AG04450 (cell line): ENCODE measurements around the gene DGCR6. TPM values are rescaled to one million over a fixed set of nuclear protein-coding genes. Genes with fewer than 3 reads are reported as not detected.

ENCODE experiments used
- CTCF ChIA-PET: fragments of 300-600, 350-600 bp; formaldehyde crosslinking; extraction: SDS; loops from one replicate; lab custom pipeline; 2022; ENCODE audit warnings: antibody characterized with exemption, inconsistent platforms; lab: Charles Lee
- POLR2A ChIA-PET: fragments of 350-600 bp; formaldehyde crosslinking; extraction: SDS; loops from one replicate; lab custom pipeline; 2021; ENCODE audit warnings: antibody characterized with exemption, inconsistent platforms; lab: Yijun Ruan, JAX
- DNase-seq: peaks from one replicate; pipeline ENCODE4 v3.0.0-alpha.2; 2011; ENCODE audit warnings: low read depth, low spot score
- H3K27ac ChIP-seq: one replicate; pipeline ENCODE4 v1.5.1; 2012; ENCODE audit warnings: low read depth, low read length, control low read depth
- H3K27me3 ChIP-seq: one replicate; pipeline ENCODE4 v1.6.0; 2012; ENCODE audit warnings: low read length; ENCODE audit not compliant: control insufficient read depth, insufficient read depth
- H3K4me3 ChIP-seq: 2 replicates; pipeline ENCODE4 v1.5.1; 2011; ENCODE audit warnings: mild to moderate bottlenecking, low read depth, low read length, control low read depth
- H3K9me3 ChIP-seq: 2 replicates; pipeline ENCODE4 v1.5.1; 2012; ENCODE audit warnings: low read length; ENCODE audit not compliant: control insufficient read depth, insufficient read depth
- polyA plus RNA-seq: library from polyadenylated mRNA; depleted of rRNA; stranded (reverse); fragments of >200 nt; gene quantifications from 2 replicates; pipeline ENCODE4 v1.2.3, GENCODE V29; 2011
- TF ChIP-seq, protein P1 (sequence below): IDR thresholded peaks from 2 replicates; pipeline ENCODE4 v1.5.1; 2011; ENCODE audit warnings: low read depth, low read length, control low read depth, inconsistent platforms

Gene DGCR6
- polyA plus RNA-seq, 1 experiment = 0.06 TPM

DNA sequence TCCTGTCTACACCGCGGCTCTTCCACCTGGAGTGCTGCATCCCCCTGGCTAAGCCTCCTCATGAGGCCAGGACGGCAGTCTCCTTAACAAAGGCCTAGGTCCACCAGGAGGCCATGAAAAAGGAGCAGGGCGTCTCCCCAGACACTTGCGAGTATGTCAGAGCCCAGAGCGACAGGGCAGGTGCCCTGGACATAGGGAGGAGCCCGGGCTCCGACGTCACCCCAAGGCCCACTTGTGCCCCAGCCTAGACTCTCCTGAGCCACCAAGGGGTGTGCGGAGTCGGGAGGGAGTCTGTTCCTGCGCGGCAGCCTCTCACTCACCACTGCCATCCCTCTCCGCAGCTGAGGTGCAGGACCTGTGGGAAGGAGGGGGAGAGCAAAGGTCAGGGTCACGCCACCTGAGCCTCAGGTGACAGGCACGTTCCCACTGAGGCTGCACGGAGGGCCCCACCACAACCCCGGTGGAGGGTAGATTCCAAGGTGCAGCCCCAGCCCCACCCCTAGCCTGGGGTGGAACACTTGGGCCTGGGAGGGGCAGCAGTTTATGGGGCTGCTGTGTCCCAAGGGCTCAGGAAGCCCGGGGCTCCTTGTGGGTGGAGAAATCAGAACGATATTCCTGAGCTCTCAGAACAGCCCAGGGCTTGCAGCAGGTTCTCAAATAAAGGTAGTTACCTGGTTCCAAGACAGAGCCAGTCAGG is 19.4 kb downstream of the DGCR6 start:
- ChIA-PET CTCF (no interaction called here), POLR2A (no interaction called here)
- H3K27ac ChIP-seq = no peak overlapping the region
- H3K27me3 ChIP-seq = no peaks in the 10 kb centered on the region
- TF ChIP-seq, protein P1, sequence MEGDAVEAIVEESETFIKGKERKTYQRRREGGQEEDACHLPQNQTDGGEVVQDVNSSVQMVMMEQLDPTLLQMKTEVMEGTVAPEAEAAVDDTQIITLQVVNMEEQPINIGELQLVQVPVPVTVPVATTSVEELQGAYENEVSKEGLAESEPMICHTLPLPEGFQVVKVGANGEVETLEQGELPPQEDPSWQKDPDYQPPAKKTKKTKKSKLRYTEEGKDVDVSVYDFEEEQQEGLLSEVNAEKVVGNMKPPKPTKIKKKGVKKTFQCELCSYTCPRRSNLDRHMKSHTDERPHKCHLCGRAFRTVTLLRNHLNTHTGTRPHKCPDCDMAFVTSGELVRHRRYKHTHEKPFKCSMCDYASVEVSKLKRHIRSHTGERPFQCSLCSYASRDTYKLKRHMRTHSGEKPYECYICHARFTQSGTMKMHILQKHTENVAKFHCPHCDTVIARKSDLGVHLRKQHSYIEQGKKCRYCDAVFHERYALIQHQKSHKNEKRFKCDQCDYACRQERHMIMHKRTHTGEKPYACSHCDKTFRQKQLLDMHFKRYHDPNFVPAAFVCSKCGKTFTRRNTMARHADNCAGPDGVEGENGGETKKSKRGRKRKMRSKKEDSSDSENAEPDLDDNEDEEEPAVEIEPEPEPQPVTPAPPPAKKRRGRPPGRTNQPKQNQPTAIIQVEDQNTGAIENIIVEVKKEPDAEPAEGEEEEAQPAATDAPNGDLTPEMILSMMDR = no peak
- no peaks in the 10 kb centered on the region for H3K9me3 ChIP-seq
- H3K4me3 ChIP-seq = no peak overlapping the region
- no peak for DNase-seq

DNA sequence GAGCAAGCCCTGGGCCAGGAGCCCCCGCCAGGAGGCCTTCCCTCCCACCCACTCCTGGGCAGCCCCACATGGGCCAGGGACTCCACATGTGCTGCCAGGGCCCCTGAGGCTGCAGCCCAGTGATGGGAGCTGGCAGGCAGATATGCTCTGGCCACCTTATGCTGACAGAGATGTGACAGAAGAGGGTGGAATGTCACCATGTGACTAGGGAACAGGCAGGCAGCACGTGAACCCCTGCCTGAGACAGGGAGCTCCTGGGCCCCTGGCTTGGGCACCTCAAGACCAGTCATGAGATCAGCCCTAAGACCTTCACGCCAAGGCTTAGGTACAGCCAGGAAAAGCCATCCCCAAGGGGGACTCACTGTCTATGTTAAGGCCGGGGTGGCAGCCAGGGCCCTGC is 20.9 kb downstream of the DGCR6 start:
- H3K27ac ChIP-seq = no peak overlapping the region
- CTCF ChIA-PET = no interaction called here
- TF ChIP-seq, protein P1 = no peak
- H3K4me3 ChIP-seq = no peak overlapping the region
- no peak for DNase-seq
- POLR2A ChIA-PET = no interaction called here
- H3K27me3 ChIP-seq = no peaks in the 10 kb centered on the region
- H3K9me3 ChIP-seq = no peaks in the 10 kb centered on the region

DNA sequence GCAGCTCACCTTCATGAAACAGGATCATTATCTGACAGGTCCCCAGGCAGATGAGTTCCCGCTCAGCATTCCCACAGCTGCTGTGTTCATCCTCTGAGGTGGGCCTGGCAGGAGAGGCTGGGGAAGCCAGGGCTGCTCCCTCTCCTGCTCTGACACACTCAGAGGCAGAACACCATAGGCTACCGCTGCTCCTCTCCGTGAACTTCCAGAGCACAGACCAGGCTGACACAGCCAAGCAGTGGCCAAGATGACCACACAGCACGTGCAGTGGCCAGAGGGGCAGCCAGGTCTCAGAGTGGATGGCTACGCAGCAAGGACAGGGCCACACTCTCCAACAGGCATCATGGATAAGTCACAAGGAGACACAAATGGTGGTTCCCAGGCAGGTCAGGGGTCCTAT is 21.5 kb downstream of the DGCR6 start:
- ChIA-PET POLR2A (no interaction called here), CTCF (no interaction called here)
- no peak overlapping the region for H3K4me3 ChIP-seq
- no peaks in the 10 kb centered on the region for H3K9me3 ChIP-seq
- H3K27me3 ChIP-seq = no peaks in the 10 kb centered on the region
- TF ChIP-seq, protein P1 = no peak
- no peak for DNase-seq
- no peak overlapping the region for H3K27ac ChIP-seq

DNA sequence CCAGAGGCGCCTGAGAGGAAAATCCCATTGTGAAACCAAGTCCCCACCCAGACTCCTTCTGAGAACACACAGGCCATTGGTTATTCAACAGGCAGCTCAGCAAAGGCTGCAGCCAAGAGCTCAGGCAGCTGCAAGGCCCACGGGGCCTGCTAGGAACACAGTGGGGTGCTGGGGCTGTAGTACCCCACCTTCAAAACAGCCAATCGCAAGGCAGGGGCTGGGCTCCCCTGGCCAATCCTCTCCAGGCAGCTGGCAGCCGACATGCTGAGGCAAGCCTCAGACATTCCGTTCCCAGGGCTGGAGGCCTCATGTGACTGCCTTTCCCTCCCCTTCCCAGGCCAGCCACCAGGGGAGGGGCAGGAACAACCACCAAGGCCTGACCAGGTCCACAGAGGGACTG is 23.3 kb downstream of the DGCR6 start:
- H3K4me3 ChIP-seq = no peak overlapping the region
- ChIA-PET CTCF (no interaction called here), POLR2A (no interaction called here)
- no peak for DNase-seq
- H3K27ac ChIP-seq = no peak overlapping the region
- no peaks in the 10 kb centered on the region for H3K27me3 ChIP-seq
- no peaks in the 10 kb centered on the region for H3K9me3 ChIP-seq
- TF ChIP-seq, protein P1 = no peak

DNA sequence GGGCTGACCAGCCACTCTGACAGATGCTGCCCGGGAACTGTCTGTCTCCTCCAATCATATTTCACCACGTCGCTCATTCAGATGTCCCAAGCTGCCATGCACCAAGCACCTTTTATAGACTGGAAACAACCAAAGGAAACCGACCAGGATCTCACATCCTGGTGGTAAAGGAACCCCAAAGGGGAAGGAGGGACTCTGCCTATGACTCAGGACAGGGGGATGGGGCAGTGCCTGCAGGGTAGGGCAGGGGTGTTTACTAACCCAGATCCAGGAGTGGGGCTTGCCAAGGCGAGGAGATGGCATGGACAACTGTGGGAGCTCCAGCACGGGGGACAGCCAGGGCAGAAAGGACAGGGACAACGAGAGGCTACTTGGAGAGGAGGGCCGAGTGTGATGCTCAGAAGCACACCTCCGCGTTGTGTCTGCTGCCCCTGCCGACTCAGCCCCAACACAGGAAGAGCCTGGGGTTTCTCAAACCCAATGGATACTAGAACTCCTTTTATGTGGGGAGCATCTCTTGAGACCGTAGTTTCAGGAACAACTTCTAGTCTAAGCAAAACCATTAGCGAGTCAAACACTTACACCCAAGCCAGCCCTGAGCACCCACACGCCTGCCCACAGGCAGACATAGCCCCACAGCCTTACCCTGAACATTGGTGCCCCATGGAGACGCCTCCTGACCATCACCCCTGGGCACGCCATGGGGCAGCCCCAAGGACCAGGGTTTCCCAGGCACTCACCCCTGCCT is 26.0 kb downstream of the DGCR6 start:
- no peak overlapping the region for H3K4me3 ChIP-seq
- no peaks in the 10 kb centered on the region for H3K9me3 ChIP-seq
- no peak overlapping the region for H3K27ac ChIP-seq
- TF ChIP-seq, protein P1 = no peak
- no peak for DNase-seq
- no peaks in the 10 kb centered on the region for H3K27me3 ChIP-seq
- POLR2A ChIA-PET = no interaction called here
- CTCF ChIA-PET = no interaction called here
